GM23338 (cell line): ENCODE results near the gene HTT. TPM values are rescaled to one million over a fixed set of nuclear protein-coding genes. Genes with fewer than 3 reads are reported as not detected.

Experiments used
- ATAC-seq: fragments of 200-7000 bp; cut with Tn5 transposase; 3 replicates; pipeline ENCODE4 v1.9.1; 2020
- DNase-seq: peaks from one replicate; pipeline ENCODE4 v3.0.0-alpha.2; 2015; ENCODE audit warnings: low spot score
- H2AFZ ChIP-seq: fragments of 200-600 bp; sonication (generic); 2 replicates; pipeline ENCODE4 v1.8.0; 2016; ENCODE audit warnings: antibody characterized with exemption, mild to moderate bottlenecking, moderate library complexity
- H3F3A ChIP-seq: fragments of 200-600 bp; sonication (generic); replicated peaks from 2 replicates; pipeline ENCODE4 v1.8.0; 2017; ENCODE audit warnings: antibody characterized with exemption, mixed run types, low read depth
- H3K27ac ChIP-seq: fragments of 200-600 bp; sonication (generic); 2 replicates; pipeline ENCODE4 v1.6.1; 2016; ENCODE audit warnings: low read depth
- H3K27me3 ChIP-seq: fragments of 200-600 bp; sonication (generic); 2 replicates; pipeline ENCODE4 v1.8.0; 2016; ENCODE audit warnings: mild to moderate bottlenecking, mixed run types, moderate library complexity; ENCODE audit not compliant: insufficient read depth
- H3K36me3 ChIP-seq: fragments of 200-600 bp; sonication (generic); 2 replicates; pipeline ENCODE4 v1.8.0; 2016; ENCODE audit warnings: mild to moderate bottlenecking; ENCODE audit not compliant: insufficient read depth
- H3K4me1 ChIP-seq: fragments of 200-600 bp; sonication (generic); 2 replicates; pipeline ENCODE4 v1.8.0; 2016; ENCODE audit warnings: mild to moderate bottlenecking, moderate library complexity; ENCODE audit not compliant: insufficient read depth
- H3K4me2 ChIP-seq: fragments of 200-600 bp; sonication (generic); 2 replicates; pipeline ENCODE4 v1.7.1; 2017; ENCODE audit warnings: mixed run types
- H3K4me3 ChIP-seq: fragments of 200-600 bp; sonication (generic); 2 replicates; pipeline ENCODE4 v1.6.1; 2016; ENCODE audit warnings: mixed run types
- H3K79me2 ChIP-seq: fragments of 200-600 bp; sonication (generic); replicated peaks from 2 replicates; pipeline ENCODE4 v1.8.0; 2017; ENCODE audit warnings: mild to moderate bottlenecking; ENCODE audit not compliant: insufficient read depth
- H3K9me2 ChIP-seq: fragments of 200-600 bp; sonication (generic); 2 replicates; pipeline ENCODE4 v1.8.0; 2017; ENCODE audit not compliant: insufficient read depth
- H4K20me1 ChIP-seq: fragments of 200-600 bp; sonication (generic); replicated peaks from 2 replicates; pipeline ENCODE4 v1.8.0; 2017; ENCODE audit warnings: mild to moderate bottlenecking; ENCODE audit not compliant: insufficient read depth
- H3K27ac Mint-ChIP-seq: 2 replicates; pipeline ENCODE4 v1.8.0; 2020; ENCODE audit warnings: inconsistent platforms, mild to moderate bottlenecking, moderate library complexity, mixed read lengths
- H3K27me3 Mint-ChIP-seq: 3 replicates; pipeline ENCODE4 v1.8.0; 2022; ENCODE audit warnings: low read depth, mild to moderate bottlenecking, moderate library complexity, mixed read lengths, inconsistent platforms; ENCODE audit not compliant: insufficient read depth, poor library complexity
- H3K36me3 Mint-ChIP-seq: 3 replicates; pipeline ENCODE4 v1.8.0; 2021; ENCODE audit warnings: low read depth, mild to moderate bottlenecking, inconsistent platforms, moderate library complexity, mixed read lengths
- H3K4me1 Mint-ChIP-seq: 3 replicates; pipeline ENCODE4 v1.8.0; 2020; ENCODE audit warnings: mild to moderate bottlenecking, inconsistent platforms, mixed read lengths
- H3K4me3 Mint-ChIP-seq: 3 replicates; pipeline ENCODE4 v1.8.0; 2021; ENCODE audit warnings: moderate library complexity, mild to moderate bottlenecking, inconsistent platforms, mixed read lengths
- H3K9me3 Mint-ChIP-seq: 3 replicates; pipeline ENCODE4 v1.8.0; 2020; ENCODE audit warnings: moderate library complexity, mild to moderate bottlenecking, inconsistent platforms, mixed read lengths
- CTCF ChIP-seq, 2 experiments: fragments of 200-600 bp in 1 of 2; sonication (generic) in 1 of 2; conservative IDR thresholded peaks; 2 replicates each; pipeline versions ENCODE4 v1.5.1 to v1.6.1; 2016 to 2017; ENCODE audit warnings: antibody characterized with exemption in 2 of 2, low read depth in 2 of 2, mild to moderate bottlenecking in 2 of 2, moderate library complexity in 1 of 2
- EZH2phosphoT487 ChIP-seq: fragments of 200-600 bp; sonication (generic); IDR thresholded peaks from one replicate; pipeline ENCODE4 v1.8.1; 2018; ENCODE audit warnings: antibody characterized with exemption; ENCODE audit not compliant: unreplicated experiment
- JUNB ChIP-seq: IDR thresholded peaks from one replicate; pipeline ENCODE4 v1.6.1; 2016; ENCODE audit warnings: antibody characterized with exemption; ENCODE audit not compliant: unreplicated experiment
- NANOG ChIP-seq: IDR thresholded peaks from 2 replicates; pipeline ENCODE4 v1.6.1; 2016; ENCODE audit warnings: antibody characterized with exemption, borderline replicate concordance
- POLR2AphosphoS5 ChIP-seq: IDR thresholded peaks from 2 replicates; pipeline ENCODE4 v1.6.1; 2016; ENCODE audit warnings: antibody characterized with exemption, low read depth
- REST ChIP-seq: IDR thresholded peaks from one replicate; pipeline ENCODE4 v1.6.1; 2018; ENCODE audit warnings: antibody characterized with exemption; ENCODE audit not compliant: unreplicated experiment
- STAT1 ChIP-seq: IDR thresholded peaks from one replicate; pipeline ENCODE4 v1.6.1; 2016; ENCODE audit warnings: antibody characterized with exemption; ENCODE audit not compliant: unreplicated experiment
- ZNF114 ChIP-seq: fragments of 250-450 bp; sonication (Bioruptor Pico); IDR thresholded peaks from 2 replicates; pipeline ENCODE4 v1.5.0; 2020; ENCODE audit warnings: mild to moderate bottlenecking, moderate library complexity
- ZNF331 ChIP-seq: fragments of 250-450 bp; sonication (Bioruptor Pico); IDR thresholded peaks from 2 replicates; pipeline ENCODE4 v1.5.0; 2020; ENCODE audit warnings: low read depth, mild to moderate bottlenecking, moderate library complexity
- polyA plus RNA-seq: library from polyadenylated mRNA; unstranded; fragments of >200 nt; fragmentation: Nextera tagmentation; extraction: Ambion mirVana; gene quantifications from 2 replicates; pipeline ENCODE4 v1.2.1, GENCODE V29; 2016
- total RNA-seq: library from RNA; depleted of rRNA; stranded (reverse); fragments of >200 nt; shearing (Covaris generic); gene quantifications from 2 replicates; pipeline ENCODE4 v1.2.3, GENCODE V29; 2014

HTT gene
- total and polyA plus RNA-seq, 2 experiments from 2014 or later = 26.6 to 67.7 TPM

GRCh38 chr4:3225071-3225850 is 150.8 kb downstream of the HTT start:
- H3K4me1 ChIP-seq = no peaks in the 10 kb centered on the region
- H4K20me1 ChIP-seq = peaks cover 8% of the 10 kb centered on the region
- no peak overlapping the region for H3K27ac Mint-ChIP-seq
- H3K36me3 ChIP-seq = peaks cover 24% of the 10 kb centered on the region; the same call in 1 of the 2 replicates
- H3K27me3 Mint-ChIP-seq = peaks cover 9% of the 10 kb centered on the region
- H2AFZ ChIP-seq = no peak overlapping the region
- peaks cover 64% of the 10 kb centered on the region for H3K36me3 Mint-ChIP-seq
- H3K27me3 ChIP-seq = no peaks in the 10 kb centered on the region
- no peaks in the 10 kb centered on the region for H3K79me2 ChIP-seq
- H3K4me1 Mint-ChIP-seq = no peaks in the 10 kb centered on the region
- H3K9me3 Mint-ChIP-seq = peaks cover 4% of the 10 kb centered on the region; the same call in 1 of the 3 replicates
- 0 out of 2 replicates have a peak, but pooled peaks cover 4% of the 10 kb centered on the region for H3F3A ChIP-seq
- ATAC-seq (no peak), DNase-seq (no peak)
- no peak for TF ChIP-seq POLR2AphosphoS5
- H3K4me3 ChIP-seq = no peak overlapping the region
- H3K9me2 ChIP-seq = no peaks in the 10 kb centered on the region
- H3K4me2 ChIP-seq = no peak overlapping the region
- H3K4me3 Mint-ChIP-seq = no peak overlapping the region
- no peak overlapping the region for H3K27ac ChIP-seq

- no peak overlapping the region for H3K27ac ChIP-seq
- H3F3A ChIP-seq = 0 out of 2 replicates have a peak, but pooled peaks cover 4% of the 10 kb centered on the region
- H3K4me2 ChIP-seq = no peak overlapping the region
- Mint-ChIP-seq H3K4me1 (no peaks in the 10 kb centered on the region), H3K27ac (no peak overlapping the region), H3K4me3 (no peak overlapping the region), H3K36me3 (peaks cover 71% of the 10 kb centered on the region), H3K9me3 (peaks cover 4% of the 10 kb centered on the region; the same call in 1 of the 3 replicates), H3K27me3 (peaks cover 9% of the 10 kb centered on the region)
- DNase-seq = no peak
- H4K20me1 ChIP-seq = peaks cover 13% of the 10 kb centered on the region
- TF ChIP-seq EZH2phosphoT487 = no peak
- no peak for TF ChIP-seq NANOG
- no peak for TF ChIP-seq STAT1
- TF ChIP-seq POLR2AphosphoS5 = no peak
- no peak for TF ChIP-seq ZNF331 (CRISPR knock-in tag)
- no peak for TF ChIP-seq JUNB
- no peak for TF ChIP-seq CTCF (conservative IDR thresholded peaks at IDR 0.05; ENCODE audit: low read depth in 2 of 2)
- TF ChIP-seq ZNF114 (CRISPR knock-in tag) = no peak
- no peak for TF ChIP-seq REST
- H3K36me3 ChIP-seq = peaks cover 24% of the 10 kb centered on the region; the same call in 1 of the 2 replicates
- H3K4me1 ChIP-seq = no peaks in the 10 kb centered on the region
- H3K79me2 ChIP-seq = no peaks in the 10 kb centered on the region
- no peak overlapping the region for H2AFZ ChIP-seq
- no peaks in the 10 kb centered on the region for H3K9me2 ChIP-seq
- no peak for ATAC-seq
- H3K4me3 ChIP-seq = no peak overlapping the region
- no peaks in the 10 kb centered on the region for H3K27me3 ChIP-seq
Observed at GRCh38 chr4:3225936-3226335, 151.5 kb downstream of the HTT start.
